HG03039 (cell line): Measurements from ENCODE around the gene CIT.
"Not testable (repeated sequence)": the region's sequence is repeated elsewhere in the genome, so short reads cannot be mapped to it uniquely, and the experiment has no call there.

Experiments used
- ATAC-seq: cut with Tn5 transposase; IDR thresholded peaks from one replicate; pipeline ENCODE4 v1.9.1; 2021; ENCODE audit warnings: mild to moderate bottlenecking, moderate library complexity; ENCODE audit not compliant: unreplicated experiment

CIT gene

GRCh38 chr12:119876761-119877638, at the start of gene CIT:
TSS of gene CIT (minus strand) at chr12:119877320. CDS start at chr12:119876168, 1,152 bp downstream.
- ATAC-seq, result peak; percentile 99

DNA sequence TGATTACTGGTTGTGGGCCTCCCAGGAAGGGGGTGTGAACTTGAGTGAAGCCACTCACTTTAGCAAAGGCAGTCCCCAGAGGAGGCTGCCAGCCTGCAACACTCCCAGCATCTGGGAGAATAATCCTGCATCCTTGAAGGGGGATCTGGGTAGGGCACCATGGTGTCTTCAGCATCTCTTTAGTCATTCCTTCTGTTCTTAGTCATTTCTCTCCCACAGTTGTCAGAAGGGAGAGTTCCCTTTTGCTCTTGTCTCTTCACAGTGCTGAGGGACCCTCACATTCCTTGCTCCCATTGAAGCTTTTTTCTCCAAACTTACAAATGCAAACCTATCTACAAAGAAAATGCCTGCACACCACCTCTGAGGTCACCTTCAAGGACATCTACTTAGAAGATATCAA, 48.1 kb upstream of the CIT start:
- no peak for ATAC-seq

- ATAC-seq, result no peak
Observed at GRCh38 chr12:119920064-119920463, 42.9 kb upstream of the CIT start.

DNA sequence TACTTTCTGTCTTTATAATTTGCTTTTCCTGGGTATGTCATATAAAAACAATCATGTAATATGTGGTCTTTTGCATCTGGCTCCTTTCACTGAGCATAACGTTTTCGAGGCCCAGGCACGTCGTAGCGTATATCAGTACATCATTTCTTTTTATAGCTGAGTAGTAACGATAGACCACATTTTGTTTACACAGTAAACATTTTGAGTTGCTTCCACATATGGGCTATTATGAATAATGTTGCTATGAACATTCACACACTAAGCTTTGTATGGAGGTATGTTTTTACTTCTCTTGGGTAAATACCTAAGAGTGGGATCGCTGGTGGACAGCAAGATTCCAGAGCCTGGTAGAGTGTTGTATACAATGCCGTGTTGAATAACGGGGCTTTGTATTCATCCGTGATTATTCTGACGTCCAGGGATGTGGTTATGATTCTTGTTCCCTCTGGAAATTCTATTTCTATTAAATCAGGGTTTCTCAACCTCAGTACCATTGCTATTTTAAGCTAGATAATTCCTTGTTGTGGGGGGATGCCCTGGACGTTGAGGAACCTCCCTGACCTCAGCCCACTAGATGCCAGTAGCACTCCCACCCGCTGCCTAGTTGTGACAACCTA, 38.9 kb upstream of the CIT start:
- ATAC-seq, result no peak

DNA sequence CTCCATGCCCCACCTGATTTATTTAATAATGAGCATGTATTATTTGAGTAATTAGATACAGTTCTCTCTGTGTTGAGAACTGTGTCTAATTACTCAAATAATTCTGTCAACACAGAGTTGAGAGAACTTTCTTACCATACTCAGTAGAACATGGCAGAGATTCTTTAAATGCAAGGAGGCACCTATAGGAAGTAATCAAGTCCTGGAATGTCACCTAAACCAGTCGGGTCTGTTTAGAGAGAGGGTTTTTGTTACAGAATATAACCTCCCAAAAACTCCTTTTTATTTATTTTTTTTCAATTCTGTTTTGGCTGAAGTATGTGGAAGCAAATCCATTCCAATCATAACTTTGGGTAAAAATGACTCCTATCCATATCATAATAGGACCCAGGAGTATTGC, 37.5 kb upstream of the CIT start:
- no peak for ATAC-seq

- no peak for ATAC-seq
Observed at GRCh38 chr12:119913536-119914330, 36.6 kb upstream of the CIT start.

DNA sequence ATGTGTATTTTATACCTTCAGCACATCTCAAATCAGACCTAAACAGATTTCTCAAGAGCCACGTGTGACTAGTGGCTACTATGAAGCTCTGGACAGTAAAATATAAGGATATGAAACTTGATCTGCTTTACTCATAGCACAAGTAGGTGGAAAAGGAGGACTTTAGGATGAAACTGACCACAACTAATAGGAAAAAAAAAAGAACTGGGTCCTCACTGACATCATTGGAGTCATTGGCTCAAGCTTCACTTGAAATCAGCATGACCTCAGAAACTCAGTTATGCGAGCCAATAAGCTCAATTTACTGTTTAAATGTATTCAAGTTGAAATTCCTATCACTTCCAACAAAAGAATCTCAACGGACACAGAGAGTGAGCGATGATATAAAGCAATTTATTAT, 34.1 kb upstream of the CIT start:
- ATAC-seq, result no peak

DNA sequence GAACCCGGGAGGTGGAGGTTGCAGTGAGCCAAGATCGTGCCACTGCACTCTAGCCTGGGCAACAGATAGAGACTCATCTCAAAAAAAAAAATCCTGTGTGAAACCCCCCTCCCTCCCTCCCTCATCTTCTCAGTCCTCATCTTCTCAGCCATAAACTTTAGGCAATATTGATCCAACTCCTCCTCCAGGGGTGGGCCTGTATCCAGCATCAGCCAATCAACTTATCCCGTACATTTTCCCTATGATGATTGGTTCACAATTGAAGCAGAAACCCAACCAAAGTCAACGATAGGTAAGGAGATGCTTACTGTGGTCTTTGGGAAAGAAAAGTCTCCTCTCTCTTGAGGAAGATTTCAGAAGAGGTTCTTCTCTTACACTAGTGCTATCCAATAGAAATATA, 33.5 kb upstream of the CIT start:
- no peak for ATAC-seq

- no peak for ATAC-seq
Observed at GRCh38 chr12:119902084-119902509, 25.0 kb upstream of the CIT start.

DNA sequence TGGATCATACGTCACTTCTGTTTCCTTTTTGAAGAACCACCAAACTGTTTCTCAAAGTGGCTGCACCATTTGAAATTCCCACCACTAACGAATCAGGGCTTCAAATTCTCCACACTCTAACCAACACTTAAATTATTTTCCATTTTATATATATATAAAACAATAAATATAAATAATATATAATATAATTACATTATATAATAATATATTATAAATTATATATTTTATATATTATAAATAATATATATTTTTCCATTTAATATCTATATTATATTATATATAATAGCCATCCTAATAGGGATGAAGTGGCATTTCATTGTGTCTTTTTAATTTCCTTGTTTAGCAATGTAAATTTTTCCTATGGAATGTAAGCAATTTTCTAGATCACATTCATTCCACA, 24.6 kb upstream of the CIT start:
- no peak for ATAC-seq

GRCh38 chr12:119894916-119895315, 17.8 kb upstream of the CIT start:
- ATAC-seq, result no peak

GRCh38 chr12:119892611-119893010, 15.5 kb upstream of the CIT start:
- not testable (repeated sequence) for ATAC-seq

GRCh38 chr12:119885549-119885948, 8.4 kb upstream of the CIT start:
- ATAC-seq, result no peak

- ATAC-seq, result not testable (repeated sequence)
Observed at GRCh38 chr12:119883791-119884190, 6.7 kb upstream of the CIT start.

GRCh38 chr12:119883237-119883636, 6.1 kb upstream of the CIT start:
- ATAC-seq, result no peak

DNA sequence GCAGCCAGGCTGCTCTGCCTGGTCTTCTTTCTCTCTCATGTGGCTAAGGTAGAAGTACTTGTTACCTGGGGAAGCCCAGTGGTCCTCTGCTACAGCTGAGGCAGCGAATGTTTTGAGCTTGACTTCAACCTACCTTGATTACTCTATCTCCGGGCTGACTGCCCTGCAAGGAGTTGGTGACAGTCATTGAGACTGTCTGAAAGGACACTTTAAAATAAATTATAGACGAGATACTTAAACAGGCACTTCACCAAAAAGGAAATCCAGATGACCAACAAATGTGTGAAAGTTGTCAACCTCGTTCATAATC, 474 bp upstream of the CIT start:
- ATAC-seq, result no peak

- ATAC-seq, result no peak
Observed at GRCh38 chr12:119870457-119870856, 6.7 kb downstream of the CIT start.

DNA sequence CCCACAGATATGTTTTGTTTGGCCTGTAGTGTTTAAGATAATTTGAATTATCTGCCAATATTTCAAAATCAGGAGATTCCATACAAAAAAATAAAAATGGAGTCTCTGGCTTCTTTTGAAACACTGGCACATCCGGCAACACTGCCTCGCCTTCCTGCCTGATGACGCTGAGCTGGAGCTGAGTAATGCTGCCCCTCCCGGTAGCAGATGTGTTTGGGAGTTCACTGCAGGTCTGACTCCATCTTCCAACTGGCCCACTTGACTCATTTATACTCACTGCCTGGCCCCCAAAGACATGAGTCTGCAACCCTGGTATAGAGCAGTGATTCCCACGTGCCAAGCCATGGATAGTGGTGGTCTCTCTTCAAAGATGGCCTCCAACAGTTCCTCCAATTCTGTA, 7.4 kb downstream of the CIT start:
- no peak for ATAC-seq

GRCh38 chr12:119868992-119869391, 8.1 kb downstream of the CIT start:
- ATAC-seq, result no peak

DNA sequence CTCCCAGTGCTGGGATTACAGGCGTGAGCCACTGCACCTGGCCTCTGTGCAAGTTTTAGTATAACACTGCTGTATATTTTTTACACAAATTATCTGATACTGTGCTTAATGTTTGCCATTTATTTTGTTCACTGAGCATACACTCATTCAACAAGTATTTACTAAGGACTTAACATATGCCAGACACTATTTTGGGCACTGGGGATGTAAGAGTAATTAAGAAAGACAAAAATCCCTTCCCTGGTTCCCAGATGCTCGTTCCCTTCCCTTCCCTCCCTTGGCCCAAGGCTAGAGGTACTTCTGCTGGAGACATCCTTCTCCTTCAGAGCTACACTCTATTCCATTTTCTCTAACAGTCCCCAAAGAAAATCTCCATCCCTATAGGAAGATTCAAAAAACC, 12.5 kb downstream of the CIT start:
- ATAC-seq, result no peak

DNA sequence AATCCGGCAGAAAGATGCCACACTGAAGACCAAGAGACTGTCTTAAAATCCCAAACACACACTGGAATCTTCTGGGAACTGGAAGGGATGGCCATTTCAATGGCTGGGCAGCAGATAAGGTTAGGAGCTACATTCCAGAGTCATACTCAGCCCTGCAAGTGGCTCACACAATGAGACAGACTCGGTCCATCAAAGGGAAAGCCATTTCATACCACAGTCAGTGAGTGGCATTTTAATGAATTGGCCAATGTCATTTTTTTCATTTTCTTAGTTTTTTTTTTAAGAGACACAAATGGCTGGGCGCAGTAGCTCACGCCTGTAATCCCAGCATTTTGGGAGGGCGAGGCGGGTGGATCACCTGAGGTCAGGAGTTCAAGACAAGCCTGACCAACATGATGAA, 17.9 kb downstream of the CIT start:
- no peak for ATAC-seq
